HG02623 (cell line): ENCODE results near the gene SALL4.
"Not testable (repeated sequence)": the region's sequence is repeated elsewhere in the genome, so short reads cannot be mapped to it uniquely, and the experiment has no call there.

Source experiments
- ATAC-seq: cut with Tn5 transposase; IDR thresholded peaks from one replicate; pipeline ENCODE4 v1.9.1; 2021; ENCODE audit warnings: moderate library complexity; ENCODE audit not compliant: unreplicated experiment

Gene SALL4

DNA sequence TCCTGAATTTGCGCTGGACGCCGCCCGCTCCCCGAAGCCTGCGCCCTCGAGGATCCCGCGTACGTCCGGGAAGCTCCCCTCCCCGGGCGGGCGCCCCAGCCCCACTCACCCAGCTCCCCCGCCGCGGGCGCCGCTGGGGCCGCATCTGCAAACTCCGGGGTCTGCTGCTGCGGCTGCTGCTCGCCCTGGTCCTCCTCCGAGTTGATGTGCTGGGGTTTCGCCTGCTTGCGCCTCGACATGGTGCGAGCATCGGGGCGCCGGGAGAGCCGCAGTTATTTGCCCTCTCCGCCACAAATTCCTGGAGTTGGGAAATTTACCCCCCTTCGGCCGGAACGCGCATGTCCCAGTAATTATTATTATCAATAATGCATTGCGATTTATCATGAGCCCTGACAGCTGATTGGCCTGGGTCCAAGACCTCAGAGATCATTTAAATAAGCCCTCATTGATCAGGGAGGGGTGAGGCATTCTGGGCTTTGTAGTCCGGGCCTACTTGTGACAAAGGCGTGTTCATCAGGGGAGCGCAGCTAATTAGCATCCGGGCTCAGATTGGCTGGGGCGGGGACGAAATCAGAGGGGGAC is at the start of gene SALL4:
Gene SALL4 (minus strand): TSS at position 352 of the 582 bp plus-strand sequence. CDS start 113 bp downstream, at position 239.
- ATAC-seq: no peak

GRCh38 chr20:51848346-51848745 is 46.0 kb upstream of the SALL4 start:
- ATAC-seq: no peak

DNA sequence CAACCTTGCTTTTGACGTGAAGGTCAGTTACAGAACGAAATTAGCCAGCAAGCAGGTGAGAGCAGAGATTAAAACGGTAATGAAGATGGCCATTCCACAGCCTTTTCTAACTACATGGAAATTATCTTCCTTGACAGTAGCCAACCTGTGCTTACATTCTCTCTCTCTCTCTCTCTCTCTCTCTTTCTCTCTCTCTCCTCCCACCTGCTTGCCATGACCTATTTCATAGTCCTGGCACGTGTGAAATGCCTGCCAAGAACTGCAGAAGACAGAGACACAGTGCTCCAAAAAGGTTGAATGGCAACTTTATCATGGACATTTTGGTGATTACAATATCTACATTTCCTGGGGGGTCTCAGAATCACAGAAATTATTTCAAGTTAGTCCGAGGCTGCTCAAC is 38.5 kb upstream of the SALL4 start:
- no peak for ATAC-seq

DNA sequence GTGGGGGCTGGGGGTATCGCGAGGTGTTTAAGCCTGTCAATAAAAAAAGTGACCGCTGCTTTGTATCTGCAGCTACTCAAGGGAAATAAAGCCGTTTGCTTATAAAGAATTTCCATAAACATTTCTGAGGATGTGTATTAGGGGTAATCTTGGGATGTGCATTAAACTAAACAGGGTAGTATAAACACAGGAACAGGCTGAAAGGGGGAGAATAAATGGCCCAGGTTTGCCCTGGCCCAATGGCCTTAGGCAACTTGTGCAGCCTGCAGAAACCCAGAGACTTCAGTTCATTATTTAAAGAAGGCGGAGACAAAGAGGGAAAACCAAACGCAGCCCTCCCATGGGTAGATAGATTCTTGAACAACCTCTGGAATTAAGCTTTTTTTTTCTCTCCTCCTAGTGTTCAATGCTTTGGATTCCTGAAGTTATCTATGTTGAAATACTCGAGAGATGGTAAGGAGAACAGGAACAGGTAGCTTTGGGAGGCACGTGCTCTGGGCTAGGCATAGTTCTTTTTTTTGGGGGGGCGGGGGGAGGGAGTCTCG is 35.6 kb upstream of the SALL4 start:
- no peak for ATAC-seq

GRCh38 chr20:51837436-51837835 is 35.1 kb upstream of the SALL4 start:
- ATAC-seq: no peak

DNA sequence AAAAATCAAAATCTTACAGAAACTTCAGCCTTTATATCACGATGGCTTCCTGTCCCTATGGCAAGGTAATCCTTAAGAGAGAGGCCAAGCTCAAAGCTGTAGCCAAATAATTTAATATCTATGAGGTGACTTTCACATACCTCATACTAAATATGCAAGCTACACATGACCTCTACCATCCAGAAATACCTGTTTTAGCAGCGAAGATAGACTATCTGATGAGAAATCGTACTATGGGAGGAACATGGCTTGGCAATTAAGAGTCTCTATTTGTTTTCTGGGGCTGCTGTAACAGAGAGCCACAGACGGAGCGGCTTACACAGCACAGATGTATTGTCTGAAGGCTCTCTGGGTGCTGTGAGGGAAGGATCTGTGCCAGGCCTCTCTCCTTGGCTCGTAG is 31.0 kb upstream of the SALL4 start:
- no peak for ATAC-seq

- no peak for ATAC-seq
Measured at GRCh38 chr20:51832276-51832675, 30.0 kb upstream of the SALL4 start.

GRCh38 chr20:51831866-51832265 is 29.5 kb upstream of the SALL4 start:
- no peak for ATAC-seq

DNA sequence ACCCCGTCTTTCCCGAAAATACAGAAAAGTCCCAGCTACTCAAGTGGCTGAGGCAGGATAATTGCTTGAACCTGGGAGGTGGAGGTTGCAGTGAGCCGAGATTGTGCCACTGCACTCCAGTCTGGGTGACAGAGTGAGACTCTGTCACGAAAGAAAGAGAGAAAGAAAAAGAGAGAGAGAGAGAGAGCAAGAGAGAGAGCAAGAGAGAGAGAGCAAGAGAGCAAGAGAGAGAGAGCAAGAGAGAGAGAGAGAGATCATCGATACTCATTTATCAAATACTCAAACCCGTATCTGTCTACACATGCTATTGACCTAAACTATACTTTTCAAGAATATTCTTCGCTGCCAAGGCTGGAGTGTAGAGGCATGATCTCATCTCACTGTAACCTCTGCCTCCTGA is 28.2 kb upstream of the SALL4 start:
- ATAC-seq: no peak

- ATAC-seq: no peak
Measured at GRCh38 chr20:51828762-51829161, 26.4 kb upstream of the SALL4 start.

DNA sequence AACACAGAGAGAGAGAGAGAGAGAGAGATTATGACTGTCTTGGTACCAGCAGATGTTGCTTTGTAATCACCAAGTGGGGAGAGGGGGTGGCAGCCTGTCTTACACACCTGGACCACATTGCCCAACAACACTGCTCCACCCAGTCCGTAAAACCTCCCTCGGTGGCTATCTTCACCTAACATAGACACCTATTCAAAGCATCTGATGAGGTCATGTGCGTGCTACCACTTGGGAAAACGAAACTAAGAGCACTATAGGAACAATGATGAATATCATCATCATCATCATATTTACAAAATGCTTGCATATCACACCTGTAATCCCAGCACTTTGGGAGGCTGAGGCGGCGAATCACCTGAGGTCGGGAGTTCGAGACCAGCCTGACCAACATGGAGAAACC is 24.1 kb upstream of the SALL4 start:
- no peak for ATAC-seq

GRCh38 chr20:51818479-51819008 is 16.2 kb upstream of the SALL4 start:
- ATAC-seq: no peak

- not testable (repeated sequence) for ATAC-seq
Measured at GRCh38 chr20:51816856-51817255, 14.5 kb upstream of the SALL4 start.

- ATAC-seq: no peak
Measured at GRCh38 chr20:51815383-51816076, 13.2 kb upstream of the SALL4 start.

- no peak for ATAC-seq
Measured at GRCh38 chr20:51812861-51813260, 10.5 kb upstream of the SALL4 start.

- ATAC-seq: no peak
Measured at GRCh38 chr20:51811514-51812128, 9.3 kb upstream of the SALL4 start.

GRCh38 chr20:51811042-51811355 is 8.7 kb upstream of the SALL4 start:
- no peak for ATAC-seq

GRCh38 chr20:51810155-51811041 is 8.1 kb upstream of the SALL4 start:
- no peak for ATAC-seq

DNA sequence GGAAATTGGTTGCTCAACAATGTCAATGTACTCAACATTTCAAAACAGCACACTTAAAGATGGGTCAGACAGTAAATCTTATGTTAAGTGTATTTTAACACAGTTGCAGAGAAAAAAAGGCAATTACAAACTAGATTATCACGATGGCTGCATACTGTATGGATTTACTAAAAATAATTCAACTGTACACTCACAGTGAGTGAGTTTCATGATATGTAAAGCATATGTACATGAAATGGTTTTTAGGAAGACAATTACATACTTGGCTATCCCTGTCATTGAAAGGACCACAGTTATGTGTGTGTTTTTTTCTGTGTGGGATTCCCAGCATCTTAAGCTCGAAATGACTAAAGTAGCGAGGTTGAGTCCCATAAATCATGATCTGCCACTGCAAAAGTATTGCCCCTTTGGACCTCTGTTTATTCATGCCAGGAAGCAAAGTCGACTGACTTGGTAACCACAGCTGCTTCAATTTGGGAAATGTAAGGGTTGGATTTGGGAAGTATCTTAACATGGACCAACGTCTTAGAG is 5.5 kb upstream of the SALL4 start:
- no peak for ATAC-seq

DNA sequence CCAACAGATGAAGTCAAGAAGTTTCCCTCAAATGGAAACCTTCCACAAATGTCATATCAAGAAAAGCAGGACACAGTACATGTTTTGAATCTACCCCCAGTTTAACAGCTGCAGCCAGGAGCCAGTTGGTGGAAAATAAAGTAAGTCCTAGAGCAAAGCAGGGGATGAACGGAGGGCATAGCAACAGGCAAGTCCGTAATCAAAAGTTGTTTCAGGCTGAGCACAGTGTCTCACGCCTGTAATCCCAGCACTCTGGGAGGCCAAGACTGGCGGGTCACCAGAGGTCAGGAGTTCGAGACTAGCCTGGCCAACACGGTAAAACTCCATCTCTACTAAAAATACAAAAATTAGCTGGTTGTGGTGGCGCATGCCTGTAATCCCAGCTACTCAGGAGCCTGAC is 2.4 kb upstream of the SALL4 start:
- no peak for ATAC-seq
